AG04450 (cell line): ENCODE data around the gene FILIP1L. TPM values are rescaled to one million over a fixed set of nuclear protein-coding genes. Genes with fewer than 3 reads are reported as not detected.

Experiments used
- CTCF ChIA-PET: fragments of 300-600, 350-600 bp; formaldehyde crosslinking; extraction: SDS; loops from one replicate; lab custom pipeline; 2022; ENCODE audit warnings: antibody characterized with exemption, inconsistent platforms; lab: Charles Lee
- POLR2A ChIA-PET: fragments of 350-600 bp; formaldehyde crosslinking; extraction: SDS; loops from one replicate; lab custom pipeline; 2021; ENCODE audit warnings: antibody characterized with exemption, inconsistent platforms; lab: Yijun Ruan, JAX
- DNase-seq: peaks from one replicate; pipeline ENCODE4 v3.0.0-alpha.2; 2011; ENCODE audit warnings: low read depth, low spot score
- H3K27ac ChIP-seq: one replicate; pipeline ENCODE4 v1.5.1; 2012; ENCODE audit warnings: low read depth, low read length, control low read depth
- H3K27me3 ChIP-seq: one replicate; pipeline ENCODE4 v1.6.0; 2012; ENCODE audit warnings: low read length; ENCODE audit not compliant: control insufficient read depth, insufficient read depth
- H3K4me3 ChIP-seq: 2 replicates; pipeline ENCODE4 v1.5.1; 2011; ENCODE audit warnings: mild to moderate bottlenecking, low read depth, low read length, control low read depth
- H3K9me3 ChIP-seq: 2 replicates; pipeline ENCODE4 v1.5.1; 2012; ENCODE audit warnings: low read length; ENCODE audit not compliant: control insufficient read depth, insufficient read depth
- CTCF ChIP-seq: IDR thresholded peaks from 2 replicates; pipeline ENCODE4 v1.5.1; 2011; ENCODE audit warnings: low read depth, low read length, control low read depth, inconsistent platforms
- polyA plus RNA-seq: library from polyadenylated mRNA; depleted of rRNA; stranded (reverse); fragments of >200 nt; gene quantifications from 2 replicates; pipeline ENCODE4 v1.2.3, GENCODE V29; 2011

Gene FILIP1L
- polyA plus RNA-seq, 1 experiment, result 75.5 TPM

GRCh38 chr3:100029052-100029451 is 85.2 kb downstream of the FILIP1L start:
- Histone ChIP-seq H3K4me3 (no peak overlapping the region), H3K27me3 (no peaks in the 10 kb centered on the region), H3K9me3 (no peaks in the 10 kb centered on the region), H3K27ac (no peak overlapping the region)
- no peak for DNase-seq
- ChIA-PET POLR2A (no interaction called here), CTCF (interaction anchor here (0.6 to 1.4 kb wide), 3 partner anchors 8 to 197 kb away, joined by 4 to 5 read pairs (median 5); no protein-coding TSS in a partner anchor)
- TF ChIP-seq CTCF, result no peak

- CTCF ChIA-PET, result no interaction called here
- no peak for DNase-seq
- Histone ChIP-seq H3K27ac (no peak overlapping the region), H3K9me3 (no peaks in the 10 kb centered on the region), H3K27me3 (no peaks in the 10 kb centered on the region), H3K4me3 (no peak overlapping the region)
- no peak for TF ChIP-seq CTCF
- POLR2A ChIA-PET, result no interaction called here
Measured at GRCh38 chr3:100027321-100027720, 87.0 kb downstream of the FILIP1L start.

- DNase-seq, result no peak
Measured at GRCh38 chr3:100024520-100025303, 89.6 kb downstream of the FILIP1L start.

DNA sequence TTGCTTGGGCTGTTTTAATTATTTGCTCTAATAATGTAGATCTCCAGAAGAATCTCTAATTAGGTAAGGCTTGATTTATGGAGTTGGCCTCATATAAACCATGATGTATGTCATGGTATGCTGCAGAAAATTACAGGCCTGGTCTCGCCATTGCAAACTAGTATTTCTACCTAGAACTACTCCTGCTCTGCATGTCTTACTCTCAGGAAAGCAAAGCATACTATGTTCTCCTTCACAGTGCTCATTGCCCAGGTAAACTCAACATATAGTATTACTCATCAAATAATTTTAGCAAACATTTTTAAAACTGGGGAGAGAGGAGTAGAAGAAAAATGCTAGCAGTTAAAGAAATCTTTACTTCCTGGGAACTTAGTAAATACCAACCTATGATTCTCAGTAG is 90.7 kb downstream of the FILIP1L start:
- TF ChIP-seq CTCF, result no peak
- DNase-seq, result no peak
- ChIA-PET POLR2A (no interaction called here), CTCF (no interaction called here)
- Histone ChIP-seq H3K4me3 (no peak overlapping the region), H3K27ac (no peak overlapping the region), H3K9me3 (no peaks in the 10 kb centered on the region), H3K27me3 (no peaks in the 10 kb centered on the region)

More at GRCh38 chr3:100024520-100025303, 89.6 kb downstream of the FILIP1L start:
- no peak overlapping the region for H3K4me3 ChIP-seq
- ChIA-PET POLR2A (no interaction called here), CTCF (interaction anchor here (0.6 kb wide), 1 partner anchor 181 kb away, joined by 10 read pairs; no protein-coding TSS in a partner anchor)
- H3K27me3 ChIP-seq, result no peaks in the 10 kb centered on the region
- no peak for TF ChIP-seq CTCF
- H3K9me3 ChIP-seq, result no peaks in the 10 kb centered on the region
- H3K27ac ChIP-seq, result no peak overlapping the region

DNA sequence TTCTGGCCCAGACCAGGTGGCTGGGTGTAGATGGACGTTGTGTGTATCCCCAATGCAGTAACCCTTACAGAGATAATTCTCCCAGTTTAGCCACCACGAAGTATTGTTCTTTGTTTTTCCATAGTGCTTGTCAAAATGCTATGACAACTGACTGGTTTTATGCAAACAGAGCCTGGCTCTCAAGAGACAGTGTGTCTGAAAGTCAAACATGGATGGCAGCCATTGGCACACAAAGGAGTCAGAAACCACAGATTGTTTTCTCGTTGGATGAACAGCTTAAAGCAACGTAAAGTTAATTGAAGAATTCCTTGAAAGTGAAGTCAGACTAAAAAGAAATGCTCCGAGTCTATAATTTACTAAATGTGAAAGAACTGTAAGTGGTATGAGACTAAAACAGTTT is 91.2 kb downstream of the FILIP1L start:
- no peak overlapping the region for H3K27ac ChIP-seq
- H3K9me3 ChIP-seq, result no peaks in the 10 kb centered on the region
- ChIA-PET POLR2A (no interaction called here), CTCF (no interaction called here)
- H3K4me3 ChIP-seq, result no peak overlapping the region
- H3K27me3 ChIP-seq, result no peaks in the 10 kb centered on the region
- no peak for DNase-seq
- TF ChIP-seq CTCF, result no peak
